ENCODE data around the gene ADGRG6.

DNA sequence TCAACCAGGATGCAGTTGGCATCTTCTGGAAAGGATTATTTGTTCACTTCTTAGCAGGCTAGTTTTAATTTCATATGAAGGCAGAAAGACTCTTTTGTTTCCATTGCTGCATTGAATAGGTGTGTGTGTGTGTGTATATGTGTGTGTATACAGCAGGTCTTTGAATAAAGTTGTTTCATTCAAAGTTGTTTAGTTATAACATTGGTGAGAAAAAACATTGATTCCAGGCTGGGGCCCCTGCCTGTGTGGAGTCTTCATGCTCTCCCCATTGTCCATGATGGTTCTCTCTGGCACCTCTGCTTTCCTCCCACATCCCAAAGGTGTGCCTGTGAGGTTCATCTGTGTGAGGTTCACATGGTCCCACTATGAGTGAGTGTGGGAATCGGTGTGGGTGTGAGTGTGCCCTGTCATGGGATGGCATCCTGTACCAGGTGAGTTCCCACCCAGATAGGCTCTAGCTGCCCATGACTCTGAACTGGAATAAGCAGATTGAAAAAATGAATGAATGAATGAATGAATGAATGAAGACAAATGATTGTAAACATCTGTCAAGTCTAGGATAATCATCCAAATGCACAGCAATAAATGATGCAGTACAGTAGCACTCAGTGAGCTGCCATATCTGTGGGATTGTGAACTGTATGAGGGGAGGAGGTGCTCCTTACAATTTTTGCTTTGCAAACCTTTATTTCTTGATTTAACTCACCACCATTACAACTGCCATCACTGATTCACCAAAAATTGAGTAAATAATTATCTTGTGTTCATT, 156.0 kb downstream of the ADGRG6 start:
- TF ChIP-seq POLR2AphosphoS5 (IDR thresholded peaks at IDR 0.05) = no peak
- TF ChIP-seq, protein P1, sequence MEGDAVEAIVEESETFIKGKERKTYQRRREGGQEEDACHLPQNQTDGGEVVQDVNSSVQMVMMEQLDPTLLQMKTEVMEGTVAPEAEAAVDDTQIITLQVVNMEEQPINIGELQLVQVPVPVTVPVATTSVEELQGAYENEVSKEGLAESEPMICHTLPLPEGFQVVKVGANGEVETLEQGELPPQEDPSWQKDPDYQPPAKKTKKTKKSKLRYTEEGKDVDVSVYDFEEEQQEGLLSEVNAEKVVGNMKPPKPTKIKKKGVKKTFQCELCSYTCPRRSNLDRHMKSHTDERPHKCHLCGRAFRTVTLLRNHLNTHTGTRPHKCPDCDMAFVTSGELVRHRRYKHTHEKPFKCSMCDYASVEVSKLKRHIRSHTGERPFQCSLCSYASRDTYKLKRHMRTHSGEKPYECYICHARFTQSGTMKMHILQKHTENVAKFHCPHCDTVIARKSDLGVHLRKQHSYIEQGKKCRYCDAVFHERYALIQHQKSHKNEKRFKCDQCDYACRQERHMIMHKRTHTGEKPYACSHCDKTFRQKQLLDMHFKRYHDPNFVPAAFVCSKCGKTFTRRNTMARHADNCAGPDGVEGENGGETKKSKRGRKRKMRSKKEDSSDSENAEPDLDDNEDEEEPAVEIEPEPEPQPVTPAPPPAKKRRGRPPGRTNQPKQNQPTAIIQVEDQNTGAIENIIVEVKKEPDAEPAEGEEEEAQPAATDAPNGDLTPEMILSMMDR (IDR thresholded peaks at IDR 0.05 in 8 of 11, conservative IDR thresholded peaks at IDR 0.05 in 3 of 11) = no peak
